Memory B cell (primary cell): ENCODE measurements around the gene SLC37A4.
A peak's percentile ranks its signal among the peaks of the same experiment; 100 is the strongest.
"Not testable (repeated sequence)": the region's sequence is repeated elsewhere in the genome, so short reads cannot be mapped to it uniquely, and the experiment has no call there.

Experiments
- ATAC-seq: fragments of 150-1000 bp; cut with Tn5 transposase; 2 replicates; pipeline ENCODE4 v1.10.0; 2021; ENCODE audit warnings: low read depth, mild to moderate bottlenecking, moderate library complexity
- DNase-seq, 2 donors: peaks; one replicate each; pipeline ENCODE4 v3.0.0; 2022; ENCODE audit warnings: low spot score in 2 of 2
- H3K27ac Mint-ChIP-seq: one replicate; pipeline ENCODE4 v1.8.0; 2022; ENCODE audit warnings: mild to moderate bottlenecking, moderate library complexity, mixed read lengths
- H3K27me3 Mint-ChIP-seq: one replicate; pipeline ENCODE4 v1.8.0; 2022; ENCODE audit warnings: mixed read lengths
- H3K36me3 Mint-ChIP-seq: one replicate; pipeline ENCODE4 v1.8.0; 2022; ENCODE audit warnings: mild to moderate bottlenecking, mixed read lengths
- H3K4me1 Mint-ChIP-seq: one replicate; pipeline ENCODE4 v1.8.0; 2022; ENCODE audit warnings: mixed read lengths
- H3K4me3 Mint-ChIP-seq: one replicate; pipeline ENCODE4 v1.8.0; 2022; ENCODE audit warnings: mild to moderate bottlenecking, moderate library complexity, mixed read lengths
- H3K9me3 Mint-ChIP-seq: one replicate; pipeline ENCODE4 v1.8.0; 2022; ENCODE audit warnings: mixed read lengths

SLC37A4 gene

GRCh38 chr11:119018074-119018938, 12.4 kb downstream of the SLC37A4 start, which contains the start of the genes RPS25 and TRAPPC4:
TSS of gene RPS25 (minus strand) at chr11:119018343. CDS start at chr11:119018284, 59 bp downstream.
TSS of gene TRAPPC4 (plus strand) at chr11:119018766. CDS start at chr11:119018796, 30 bp downstream.
- DNase-seq = peak; percentile 93 to 94
- H3K27me3 Mint-ChIP-seq = no peaks in the 10 kb centered on the region
- H3K4me3 Mint-ChIP-seq = peak within 1 kb of the TSS; percentile 99
- peaks cover 10% of the 10 kb centered on the region for H3K4me1 Mint-ChIP-seq
- peak within 1 kb of the TSS; percentile 100 for H3K27ac Mint-ChIP-seq
- H3K36me3 Mint-ChIP-seq = peaks cover 25% of the 10 kb centered on the region
- peak; percentile 85 for ATAC-seq
- no peaks in the 10 kb centered on the region for H3K9me3 Mint-ChIP-seq

GRCh38 chr11:119017377-119017776, 13.3 kb downstream of the SLC37A4 start:
- Mint-ChIP-seq H3K4me1 (peaks cover 12% of the 10 kb centered on the region), H3K4me3 (peak overlapping the region; percentile 99), H3K36me3 (peaks cover 29% of the 10 kb centered on the region), H3K27ac (peak overlapping the region; percentile 100)
- H3K9me3 Mint-ChIP-seq, H3K27me3 Mint-ChIP-seq, DNase-seq, ATAC-seq: not testable (repeated sequence)

- no peak overlapping the region for H3K4me3 Mint-ChIP-seq
Observed at GRCh38 chr11:119016216-119017009, 14.3 kb downstream of the SLC37A4 start.

GRCh38 chr11:119015054-119015611, 15.5 kb downstream of the SLC37A4 start:
- Mint-ChIP-seq H3K4me3 (peak overlapping the region; percentile 21), H3K9me3 (no peaks in the 10 kb centered on the region), H3K4me1 (peaks cover 13% of the 10 kb centered on the region), H3K27me3 (no peaks in the 10 kb centered on the region), H3K36me3 (peaks cover 32% of the 10 kb centered on the region), H3K27ac (peak overlapping the region; percentile 73)
- DNase-seq (no peak), ATAC-seq (no peak)

More at GRCh38 chr11:119016216-119017009, 14.3 kb downstream of the SLC37A4 start:
- Mint-ChIP-seq H3K36me3 (peaks cover 30% of the 10 kb centered on the region), H3K9me3 (no peaks in the 10 kb centered on the region), H3K27ac (peak overlapping the region; percentile 100), H3K27me3 (no peaks in the 10 kb centered on the region), H3K4me1 (peaks cover 14% of the 10 kb centered on the region)
- DNase-seq = no peak
- no peak for ATAC-seq

DNA sequence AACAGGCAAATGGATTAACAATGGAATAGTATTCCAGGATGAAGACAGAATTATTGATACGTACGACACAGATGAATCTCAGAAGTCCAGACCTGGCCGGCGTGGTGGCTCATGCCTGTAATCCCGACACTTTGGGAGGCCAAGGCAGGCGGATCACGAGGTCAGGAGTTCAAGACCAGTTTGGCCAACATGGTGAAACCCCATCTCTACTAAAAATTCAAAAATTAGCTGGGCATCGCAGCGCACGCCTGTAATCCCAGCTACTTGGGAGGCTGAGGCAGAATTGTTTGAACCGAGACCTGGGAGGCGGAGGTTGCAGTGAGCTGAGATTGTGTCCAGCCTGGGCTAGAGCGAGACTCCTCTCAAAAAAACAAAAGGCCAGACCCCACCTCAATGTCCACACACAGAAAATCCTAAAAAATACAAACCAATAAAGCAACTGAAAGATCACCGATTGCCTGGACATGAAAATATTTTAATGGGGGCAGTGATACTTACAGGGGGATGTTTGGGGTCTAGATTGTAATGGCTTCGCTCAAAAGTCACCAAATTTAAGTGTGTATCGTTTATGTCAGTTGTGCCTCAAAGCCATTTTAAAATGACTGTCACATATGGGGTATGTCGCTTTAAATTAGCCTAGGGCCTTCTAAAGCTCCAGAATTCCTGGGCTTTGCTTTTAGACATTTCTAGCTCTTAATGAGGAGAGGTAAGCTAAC, 16.3 kb downstream of the SLC37A4 start:
- H3K36me3 Mint-ChIP-seq = peaks cover 33% of the 10 kb centered on the region
- ATAC-seq (no peak), DNase-seq (no peak)
- no peaks in the 10 kb centered on the region for H3K9me3 Mint-ChIP-seq
- peak overlapping the region; percentile 73 for H3K27ac Mint-ChIP-seq
- H3K4me1 Mint-ChIP-seq = peaks cover 13% of the 10 kb centered on the region
- H3K27me3 Mint-ChIP-seq = no peaks in the 10 kb centered on the region
- H3K4me3 Mint-ChIP-seq = no peak overlapping the region

DNA sequence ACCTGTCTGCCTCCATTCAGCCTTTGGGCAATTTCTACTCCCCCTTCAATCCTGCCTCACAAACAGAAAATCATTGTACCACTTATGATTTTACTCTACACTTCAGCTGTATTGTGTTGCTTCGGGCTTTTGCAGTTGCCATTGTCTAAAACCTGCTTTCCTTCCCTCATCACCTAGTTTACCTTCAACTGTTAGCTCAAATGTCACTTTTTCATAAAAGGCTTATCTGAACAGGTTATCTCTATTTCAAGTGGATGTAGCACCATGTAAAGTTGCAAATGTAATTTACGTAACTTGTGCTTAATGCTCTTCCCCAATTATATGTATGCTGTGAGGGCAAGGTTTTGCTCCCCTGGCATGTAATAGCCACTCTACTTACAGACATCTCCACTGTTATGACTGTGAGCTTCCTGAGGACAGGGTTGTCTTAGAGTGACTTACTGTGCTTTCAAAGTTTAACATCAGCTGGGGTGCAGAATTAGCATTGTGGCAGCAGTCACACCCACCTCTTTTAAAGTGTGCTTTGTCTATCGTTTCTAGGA, 18.0 kb downstream of the SLC37A4 start:
- H3K4me1 Mint-ChIP-seq = peaks cover 13% of the 10 kb centered on the region
- peak overlapping the region; percentile 17 for H3K27ac Mint-ChIP-seq
- H3K36me3 Mint-ChIP-seq = peaks cover 34% of the 10 kb centered on the region
- no peak overlapping the region for H3K4me3 Mint-ChIP-seq
- no peaks in the 10 kb centered on the region for H3K9me3 Mint-ChIP-seq
- ATAC-seq (no peak), DNase-seq (no peak)
- H3K27me3 Mint-ChIP-seq = no peaks in the 10 kb centered on the region

DNA sequence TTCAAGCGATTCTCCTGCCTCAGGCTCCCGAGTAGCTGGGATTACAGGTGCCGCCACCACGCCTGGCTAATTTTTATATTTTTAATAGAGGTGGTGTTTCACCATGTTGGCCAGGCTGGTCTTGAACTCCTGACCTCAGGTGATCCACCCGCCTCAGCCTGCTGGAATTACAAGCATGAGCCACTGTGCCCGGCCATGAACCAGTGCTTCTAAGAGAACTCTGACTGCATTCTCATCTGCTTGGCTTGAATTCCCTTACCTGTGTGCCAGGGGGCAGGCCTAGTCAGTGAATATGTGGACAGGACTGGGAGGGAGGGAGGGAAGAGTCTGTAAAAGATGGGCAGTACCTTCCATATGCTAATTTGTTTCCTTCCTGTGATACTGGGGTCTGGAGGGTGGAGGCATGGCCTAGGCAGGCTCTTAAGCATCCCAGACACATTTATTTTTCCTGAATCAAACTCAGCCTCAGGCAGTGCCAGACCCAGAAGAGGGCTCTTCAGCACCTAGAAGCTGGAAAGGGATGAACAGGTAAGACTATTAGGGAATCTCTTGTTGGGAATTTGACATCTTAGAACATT, 19.1 kb downstream of the SLC37A4 start:
- Mint-ChIP-seq H3K4me1 (peaks cover 11% of the 10 kb centered on the region), H3K27me3 (no peaks in the 10 kb centered on the region), H3K9me3 (no peaks in the 10 kb centered on the region), H3K4me3 (no peak overlapping the region), H3K27ac (no peak overlapping the region), H3K36me3 (peaks cover 37% of the 10 kb centered on the region)
- DNase-seq (no peak), ATAC-seq (no peak)

- H3K27ac Mint-ChIP-seq = no peak overlapping the region
- no peak overlapping the region for H3K4me3 Mint-ChIP-seq
Observed at GRCh38 chr11:119006656-119007055, 24.0 kb downstream of the SLC37A4 start.

GRCh38 chr11:119000906-119001305, 29.8 kb downstream of the SLC37A4 start:
- Mint-ChIP-seq H3K27me3 (no peaks in the 10 kb centered on the region), H3K36me3 (peaks cover 12% of the 10 kb centered on the region), H3K27ac (no peak overlapping the region), H3K9me3 (no peaks in the 10 kb centered on the region), H3K4me3 (no peak overlapping the region), H3K4me1 (peaks cover 17% of the 10 kb centered on the region)
- ATAC-seq (no peak), DNase-seq (no peak)

More at GRCh38 chr11:119006656-119007055, 24.0 kb downstream of the SLC37A4 start:
- no peaks in the 10 kb centered on the region for H3K27me3 Mint-ChIP-seq
- H3K4me1 Mint-ChIP-seq = peaks cover 2% of the 10 kb centered on the region
- DNase-seq = no peak
- no peaks in the 10 kb centered on the region for H3K9me3 Mint-ChIP-seq
- peaks cover 20% of the 10 kb centered on the region for H3K36me3 Mint-ChIP-seq
- no peak for ATAC-seq

DNA sequence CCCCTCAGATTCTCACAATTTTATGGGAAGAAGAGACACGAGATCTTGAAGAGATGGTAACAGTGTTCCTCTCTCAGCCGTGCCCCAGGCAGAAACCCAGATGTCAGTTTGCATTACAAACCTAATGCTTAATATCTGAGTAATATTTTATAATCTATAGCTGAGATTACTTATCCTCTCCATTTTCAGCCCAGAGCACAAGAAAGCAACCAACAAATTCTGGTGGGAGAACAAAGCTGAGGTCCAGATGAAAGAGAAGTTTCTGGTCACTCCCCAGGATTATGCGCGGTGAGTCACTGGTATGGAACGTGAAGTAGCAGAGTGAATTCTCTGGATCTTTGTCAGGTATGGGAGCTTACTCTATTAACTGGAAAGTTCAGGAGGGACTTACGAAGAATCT, 31.9 kb downstream of the SLC37A4 start:
- peak overlapping the region; percentile 90 for H3K4me3 Mint-ChIP-seq
- H3K4me1 Mint-ChIP-seq = peaks cover 17% of the 10 kb centered on the region
- peak overlapping the region; percentile 96 for H3K27ac Mint-ChIP-seq
- H3K9me3 Mint-ChIP-seq = no peaks in the 10 kb centered on the region
- ATAC-seq (no peak), DNase-seq (no peak)
- no peaks in the 10 kb centered on the region for H3K27me3 Mint-ChIP-seq
- peaks cover 8% of the 10 kb centered on the region for H3K36me3 Mint-ChIP-seq

- H3K36me3 Mint-ChIP-seq = peaks cover 5% of the 10 kb centered on the region
- peak overlapping the region; percentile 96 for H3K27ac Mint-ChIP-seq
- H3K4me3 Mint-ChIP-seq = peak overlapping the region; percentile 90
- no peak for DNase-seq
- no peaks in the 10 kb centered on the region for H3K9me3 Mint-ChIP-seq
- peak; percentile 16 for ATAC-seq
- peaks cover 17% of the 10 kb centered on the region for H3K4me1 Mint-ChIP-seq
- no peaks in the 10 kb centered on the region for H3K27me3 Mint-ChIP-seq
Observed at GRCh38 chr11:118998388-118998717, 32.3 kb downstream of the SLC37A4 start.

GRCh38 chr11:118997627-118998387, 32.9 kb downstream of the SLC37A4 start, which contains the start of gene CENATAC:
TSS of gene CENATAC (plus strand) at chr11:118998138. CDS start at chr11:118998198, 60 bp downstream.
- Mint-ChIP-seq H3K4me1 (peaks cover 17% of the 10 kb centered on the region), H3K27me3 (no peaks in the 10 kb centered on the region), H3K9me3 (no peaks in the 10 kb centered on the region), H3K36me3 (peaks cover 2% of the 10 kb centered on the region), H3K4me3 (peak within 1 kb of the TSS; percentile 90), H3K27ac (peak within 1 kb of the TSS; percentile 96)
- DNase-seq (peak; percentile 86 to 88), ATAC-seq (peak; percentile 93)
